Coronary artery (tissue), 2 donors: ENCODE results near the gene ING3.

Source experiments
- DNase-seq: peaks from one replicate; pipeline ENCODE4 v3.0.0-alpha.2; 2017; ENCODE audit warnings: low spot score
- H3K27ac ChIP-seq, 2 donors: fragments of 200-600 bp; sonication (generic); one replicate each; pipeline ENCODE4 v1.5.1; 2016 to 2019
- H3K4me3 ChIP-seq: fragments of 200-600 bp; sonication (generic); 2 replicates; pipeline ENCODE4 v1.5.1; 2016; ENCODE audit warnings: mild to moderate bottlenecking, moderate library complexity
- TF ChIP-seq, protein P1 (sequence below): fragments of 200-600 bp; sonication (generic); IDR thresholded peaks from one replicate; pipeline ENCODE4 v1.5.1; 2019; ENCODE audit warnings: antibody characterized with exemption

The ING3 gene

DNA sequence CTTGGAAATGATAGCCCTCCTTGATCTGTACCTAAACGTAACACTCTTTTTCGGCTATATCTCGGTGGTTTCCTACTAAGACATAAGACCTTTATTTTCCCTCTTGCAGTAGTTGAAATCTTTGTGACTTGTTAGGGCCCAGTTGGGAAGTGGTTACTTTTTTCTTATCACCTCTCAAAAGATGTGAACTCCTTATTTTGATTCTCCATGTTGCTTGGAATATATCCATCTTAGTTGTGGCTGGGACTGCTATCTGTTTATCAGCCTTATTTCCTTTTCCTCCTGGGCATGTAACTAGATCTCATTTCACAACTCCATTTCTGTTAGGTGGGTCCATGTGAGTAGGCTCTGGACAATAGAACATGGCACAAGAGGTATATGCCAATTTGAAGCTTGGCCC lies 33.8 kb downstream of the ING3 start:
- no peak for DNase-seq
- Histone ChIP-seq H3K4me3 (no peak overlapping the region), H3K27ac (no peak overlapping the region)
- TF ChIP-seq, protein P1, sequence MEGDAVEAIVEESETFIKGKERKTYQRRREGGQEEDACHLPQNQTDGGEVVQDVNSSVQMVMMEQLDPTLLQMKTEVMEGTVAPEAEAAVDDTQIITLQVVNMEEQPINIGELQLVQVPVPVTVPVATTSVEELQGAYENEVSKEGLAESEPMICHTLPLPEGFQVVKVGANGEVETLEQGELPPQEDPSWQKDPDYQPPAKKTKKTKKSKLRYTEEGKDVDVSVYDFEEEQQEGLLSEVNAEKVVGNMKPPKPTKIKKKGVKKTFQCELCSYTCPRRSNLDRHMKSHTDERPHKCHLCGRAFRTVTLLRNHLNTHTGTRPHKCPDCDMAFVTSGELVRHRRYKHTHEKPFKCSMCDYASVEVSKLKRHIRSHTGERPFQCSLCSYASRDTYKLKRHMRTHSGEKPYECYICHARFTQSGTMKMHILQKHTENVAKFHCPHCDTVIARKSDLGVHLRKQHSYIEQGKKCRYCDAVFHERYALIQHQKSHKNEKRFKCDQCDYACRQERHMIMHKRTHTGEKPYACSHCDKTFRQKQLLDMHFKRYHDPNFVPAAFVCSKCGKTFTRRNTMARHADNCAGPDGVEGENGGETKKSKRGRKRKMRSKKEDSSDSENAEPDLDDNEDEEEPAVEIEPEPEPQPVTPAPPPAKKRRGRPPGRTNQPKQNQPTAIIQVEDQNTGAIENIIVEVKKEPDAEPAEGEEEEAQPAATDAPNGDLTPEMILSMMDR, result no peak

DNA sequence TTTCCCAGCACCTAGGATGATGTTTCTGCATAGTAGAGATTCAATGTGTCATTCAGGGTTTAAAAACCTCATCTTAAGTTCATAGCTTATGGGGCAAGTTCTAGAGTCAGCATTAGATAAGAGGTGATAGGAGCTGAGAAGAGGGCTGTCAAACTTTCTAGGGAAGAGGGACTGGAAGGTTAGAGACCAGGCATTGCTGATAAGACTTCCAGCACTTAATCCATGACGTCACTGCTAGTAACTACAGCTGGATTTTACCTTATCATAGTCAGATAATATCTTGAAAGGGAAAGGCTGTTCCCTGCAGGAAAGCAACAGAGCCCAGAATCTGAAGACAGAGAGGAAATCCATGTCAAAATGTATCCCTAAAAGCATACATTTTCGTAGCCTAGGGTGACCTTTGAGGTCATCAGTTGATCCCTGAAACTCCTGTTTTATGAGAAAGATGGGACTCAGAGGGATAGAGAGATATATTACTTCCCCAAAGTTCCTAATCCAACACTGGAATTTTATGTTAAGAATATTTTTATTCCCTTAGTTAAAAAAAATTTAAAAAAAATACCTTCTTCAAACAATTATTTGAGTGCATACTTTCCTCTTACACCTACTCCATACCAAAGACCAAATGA lies 34.7 kb downstream of the ING3 start:
- TF ChIP-seq, protein P1, result no peak
- no peak overlapping the region for H3K4me3 ChIP-seq
- no peak overlapping the region for H3K27ac ChIP-seq

DNA sequence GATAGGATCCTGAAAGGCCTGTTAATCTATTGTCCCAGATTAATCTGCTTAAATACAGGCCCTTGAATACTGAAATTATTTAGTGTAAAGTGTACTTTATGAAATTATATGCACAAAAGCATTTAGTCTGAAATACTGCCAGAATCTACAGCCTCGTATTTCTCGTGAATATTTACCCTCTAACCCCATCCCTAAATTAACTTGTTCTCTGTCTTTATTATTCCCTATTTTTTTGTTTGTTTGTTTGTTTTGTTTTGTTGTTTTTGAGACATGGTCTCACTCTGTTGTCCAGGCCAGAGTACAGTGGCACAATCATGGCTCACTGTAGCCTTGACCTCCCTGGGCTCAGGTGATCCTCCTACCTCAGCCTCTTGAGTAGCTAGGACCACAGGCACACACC lies 35.3 kb downstream of the ING3 start:
- TF ChIP-seq, protein P1, result no peak
- Histone ChIP-seq H3K27ac (no peak overlapping the region), H3K4me3 (no peak overlapping the region)
- DNase-seq, result no peak

More for the DNA sequence above, 34.7 kb downstream of the ING3 start:
- DNase-seq, result no peak

DNA sequence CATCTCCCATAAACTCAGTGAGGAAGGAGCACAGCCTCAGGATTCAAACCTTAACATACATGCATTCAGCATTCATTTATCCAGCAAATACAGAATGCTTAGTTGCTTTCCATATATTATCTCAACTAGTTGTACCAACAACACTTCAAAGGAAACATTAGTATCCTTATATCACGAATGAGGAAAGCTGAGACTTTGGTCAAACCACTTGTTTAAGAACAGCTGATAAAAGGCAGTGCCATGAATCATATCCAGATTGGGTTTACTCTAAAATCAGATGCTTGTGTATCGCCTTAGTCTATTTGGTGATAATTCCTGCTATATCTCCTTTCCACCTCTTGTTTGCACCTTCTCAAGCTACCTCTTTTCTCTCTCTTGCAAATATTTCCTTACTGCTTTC lies 36.1 kb downstream of the ING3 start:
- TF ChIP-seq, protein P1, result no peak
- Histone ChIP-seq H3K4me3 (no peak overlapping the region), H3K27ac (no peak overlapping the region)
- DNase-seq, result no peak

DNA sequence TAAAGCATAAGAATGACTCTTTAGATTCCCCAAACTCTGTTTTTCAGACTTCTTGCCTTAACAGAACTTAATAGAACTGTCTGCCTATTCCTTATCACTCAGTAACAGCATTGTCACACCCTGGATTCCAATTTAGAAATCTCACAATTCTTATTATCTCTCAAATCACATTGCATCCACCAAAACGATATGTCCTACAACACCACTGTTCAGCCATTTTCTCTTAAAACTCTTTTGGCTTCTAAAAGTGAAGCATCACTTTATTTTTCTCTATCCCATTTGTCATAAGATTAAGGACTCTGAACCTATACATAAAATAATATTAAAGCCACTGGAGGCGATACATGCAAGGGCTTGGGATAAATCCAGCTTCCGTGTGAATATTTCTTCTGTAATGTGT lies 36.7 kb downstream of the ING3 start:
- TF ChIP-seq, protein P1, result no peak
- H3K27ac ChIP-seq, result peak overlapping the region; percentile 96 to 97
- H3K4me3 ChIP-seq, result no peak overlapping the region
- DNase-seq, result no peak

DNA sequence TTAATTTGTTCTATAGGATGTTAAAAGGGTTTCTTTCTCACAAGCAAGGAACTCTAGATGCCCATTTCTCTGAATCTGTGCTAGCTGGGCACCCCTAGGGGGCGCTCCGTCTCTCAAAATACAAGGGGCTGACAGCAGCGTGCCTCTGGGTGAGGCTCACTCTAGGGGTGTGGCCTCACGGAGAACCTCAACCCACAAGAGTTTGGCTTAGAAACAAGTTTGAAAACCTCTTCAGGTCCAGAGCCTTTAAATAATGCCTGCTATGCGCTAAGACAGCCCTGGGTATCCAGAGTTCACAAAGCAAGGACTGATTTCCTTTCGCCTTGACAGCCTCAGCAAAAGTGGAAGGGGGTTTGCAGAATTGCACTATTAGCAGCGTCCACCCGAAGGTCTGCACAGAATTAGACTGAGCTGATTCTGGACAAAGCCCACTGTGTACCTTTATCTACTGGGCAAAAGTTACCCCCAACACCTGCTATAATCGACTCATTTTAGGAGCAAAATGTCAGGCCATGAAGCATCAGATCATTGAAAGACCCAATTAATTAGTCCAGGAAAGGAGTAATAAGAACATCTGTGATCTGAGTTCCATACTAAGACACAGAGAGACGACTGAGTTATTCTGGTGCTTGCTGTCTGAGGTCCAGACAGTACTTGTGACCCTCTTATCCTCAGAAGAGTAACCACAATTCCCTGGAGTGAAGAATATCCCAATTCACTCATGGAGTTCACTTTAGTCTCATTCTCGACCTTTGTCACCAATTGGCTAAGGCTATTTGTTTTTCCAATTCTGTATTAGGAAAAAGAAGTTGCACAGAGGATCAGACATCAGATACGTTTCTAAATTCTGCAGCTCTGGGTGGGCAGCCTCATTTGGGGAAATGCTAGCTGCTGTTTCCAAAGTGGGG lies 37.4 kb downstream of the ING3 start:
- TF ChIP-seq, protein P1, result peak; percentile 61
- H3K4me3 ChIP-seq, result peak overlapping the region; percentile 83
- H3K27ac ChIP-seq, result peak overlapping the region; percentile 96 to 97
- peak; percentile 92 for DNase-seq
